Esophagus squamous epithelium (tissue), 5 donors: ENCODE measurements around the gene MYO18A. TPM values are rescaled to one million over a fixed set of nuclear protein-coding genes. Genes with fewer than 3 reads are reported as not detected.
A peak's percentile ranks its signal among the peaks of the same experiment; 100 is the strongest.

Experiments
- DNase-seq: peaks from one replicate; lab custom pipeline; 2025; lab: John Stamatoyannopoulos, UW
- H3K27ac ChIP-seq, 4 donors: fragments of 200-600 bp; sonication (generic); one replicate each; pipeline ENCODE4 v1.5.1; 2016 to 2019; ENCODE audit warnings: mild to moderate bottlenecking in 1 of 4
- H3K27me3 ChIP-seq, 4 donors: fragments of 200-600 bp; sonication (generic); 1 replicate in 3 of 4; 2 replicates in 1 of 4; pipeline versions ENCODE4 v1.5.1 to v1.6.0; 2017 to 2021; ENCODE audit warnings: antibody characterized with exemption in 1 of 4
- H3K36me3 ChIP-seq, 3 donors: fragments of 200-600 bp; sonication (generic); one replicate each; pipeline ENCODE4 v1.5.1; 2016 to 2019
- H3K4me1 ChIP-seq, 3 donors: fragments of 200-600 bp; sonication (generic); one replicate each; pipeline ENCODE4 v1.5.1; 2017 to 2019
- H3K4me3 ChIP-seq, 4 donors: fragments of 200-600 bp; sonication (generic); 1 replicate in 3 of 4; 2 replicates in 1 of 4; pipeline ENCODE4 v1.5.1; 2016 to 2019; ENCODE audit warnings: mild to moderate bottlenecking in 2 of 4, moderate library complexity in 1 of 4
- H3K9me3 ChIP-seq, 3 donors: fragments of 200-600 bp; sonication (generic); one replicate each; pipeline ENCODE4 v1.5.1; 2016 to 2019
- POLR2A ChIP-seq, 4 donors: fragments of 450-650 bp; IDR thresholded peaks; one replicate each; pipeline ENCODE4 v1.6.1; 2017; ENCODE audit warnings: antibody characterized with exemption in 4 of 4, mild to moderate bottlenecking in 4 of 4, moderate library complexity in 3 of 4
- WGBS, 2 donors: methylation state at CpG; one replicate each; pipeline ENCODE4 v1.1.5; 2018; 5-methylcytosine and 5-hydroxymethylcytosine counted together
- intact Hi-C: fragments of 100-400 bp; cut with DNase I; formaldehyde crosslinking; loops from one replicate; pipeline ENCODE4 v1.15.0; 2022
- total RNA-seq, 4 donors: library from RNA; depleted of rRNA; stranded (reverse); fragments of >200 nt; gene quantifications; one replicate each; pipeline ENCODE4 v1.1.0, GENCODE V29; 2016
- TF ChIP-seq, protein P1 (sequence below), 6 experiments: fragments of 450-650 bp in 4 of 6; fragments of 200-600 bp in 2 of 6; sonication (generic) in 2 of 6; IDR thresholded peaks; one replicate each; pipeline ENCODE4 v1.5.1; 2016 to 2019; ENCODE audit warnings: antibody characterized with exemption in 6 of 6, mild to moderate bottlenecking in 4 of 6, moderate library complexity in 4 of 6
- donor health status: DM: yes; HTN: yes; CAD: no.

The MYO18A gene
- total RNA-seq, 4 donors from 2014 or later = 44.0 to 74.9 (median 68.5) TPM

DNA sequence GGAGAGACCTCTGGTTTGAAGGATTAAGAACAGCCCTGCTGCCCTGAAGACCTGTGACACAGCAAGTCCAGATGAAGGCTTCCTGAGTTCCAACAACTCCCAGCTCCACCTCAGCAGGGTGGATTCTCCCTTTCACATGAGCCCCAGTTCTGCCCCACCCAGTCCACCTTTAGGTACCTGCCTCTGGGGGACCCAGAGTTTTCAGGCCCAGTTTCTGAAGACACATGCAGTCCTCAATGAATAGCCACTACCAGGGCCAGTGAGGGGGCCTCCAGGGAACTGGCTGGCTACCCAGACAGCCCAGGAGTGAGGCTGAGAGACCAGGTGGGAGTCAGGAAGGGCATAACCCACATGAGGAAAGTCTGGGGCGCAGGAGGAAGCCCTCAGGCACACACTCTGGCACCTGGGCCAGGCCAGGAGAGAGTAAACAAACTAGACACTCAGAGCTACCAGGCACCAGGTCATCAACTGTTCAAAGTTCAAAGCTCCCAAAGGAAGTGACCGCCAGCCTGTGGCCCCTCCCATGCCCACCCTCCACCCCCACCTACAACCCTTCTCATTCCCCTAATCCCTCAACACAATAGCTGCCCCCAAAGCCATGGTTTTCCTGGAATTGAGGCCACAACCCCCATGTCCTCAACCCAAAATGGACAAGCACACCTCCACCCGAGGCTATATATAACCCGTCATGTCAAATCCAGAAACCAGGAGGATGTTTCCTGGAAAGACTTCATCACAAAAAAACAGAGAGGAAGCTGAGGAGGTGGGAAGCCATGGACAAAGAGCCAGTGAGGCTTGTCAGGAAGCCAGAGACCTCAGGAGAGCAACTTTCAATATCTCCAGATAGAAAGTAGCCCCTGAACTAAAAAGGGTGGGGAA lies 2.1 kb downstream of the MYO18A start:
- 21% methylated on average over 2 of the region's 4 CpGs; no CpG with 5 or more reads in 1 of the 2 donors for WGBS, 2 donors
- intact Hi-C loops = no loop called here
- Histone ChIP-seq H3K27me3 (no peaks in the 10 kb centered on the region), H3K9me3 (no peaks in the 10 kb centered on the region), H3K4me1 (peaks cover 37 to 71% (median 50%) of the 10 kb centered on the region in 3 donors), H3K4me3 (peak overlapping the region; percentile 4 to 83 (median 69)), H3K36me3 (peaks cover 0 to 15% (median 0%) of the 10 kb centered on the region in 3 donors), H3K27ac (peak overlapping the region; percentile 91 to 99 (median 98))
- TF ChIP-seq, protein P1, sequence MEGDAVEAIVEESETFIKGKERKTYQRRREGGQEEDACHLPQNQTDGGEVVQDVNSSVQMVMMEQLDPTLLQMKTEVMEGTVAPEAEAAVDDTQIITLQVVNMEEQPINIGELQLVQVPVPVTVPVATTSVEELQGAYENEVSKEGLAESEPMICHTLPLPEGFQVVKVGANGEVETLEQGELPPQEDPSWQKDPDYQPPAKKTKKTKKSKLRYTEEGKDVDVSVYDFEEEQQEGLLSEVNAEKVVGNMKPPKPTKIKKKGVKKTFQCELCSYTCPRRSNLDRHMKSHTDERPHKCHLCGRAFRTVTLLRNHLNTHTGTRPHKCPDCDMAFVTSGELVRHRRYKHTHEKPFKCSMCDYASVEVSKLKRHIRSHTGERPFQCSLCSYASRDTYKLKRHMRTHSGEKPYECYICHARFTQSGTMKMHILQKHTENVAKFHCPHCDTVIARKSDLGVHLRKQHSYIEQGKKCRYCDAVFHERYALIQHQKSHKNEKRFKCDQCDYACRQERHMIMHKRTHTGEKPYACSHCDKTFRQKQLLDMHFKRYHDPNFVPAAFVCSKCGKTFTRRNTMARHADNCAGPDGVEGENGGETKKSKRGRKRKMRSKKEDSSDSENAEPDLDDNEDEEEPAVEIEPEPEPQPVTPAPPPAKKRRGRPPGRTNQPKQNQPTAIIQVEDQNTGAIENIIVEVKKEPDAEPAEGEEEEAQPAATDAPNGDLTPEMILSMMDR (IDR thresholded peaks at IDR 0.05) = no peak
- no peak for TF ChIP-seq POLR2A (IDR thresholded peaks at IDR 0.05)
- DNase-seq = no peak

DNA sequence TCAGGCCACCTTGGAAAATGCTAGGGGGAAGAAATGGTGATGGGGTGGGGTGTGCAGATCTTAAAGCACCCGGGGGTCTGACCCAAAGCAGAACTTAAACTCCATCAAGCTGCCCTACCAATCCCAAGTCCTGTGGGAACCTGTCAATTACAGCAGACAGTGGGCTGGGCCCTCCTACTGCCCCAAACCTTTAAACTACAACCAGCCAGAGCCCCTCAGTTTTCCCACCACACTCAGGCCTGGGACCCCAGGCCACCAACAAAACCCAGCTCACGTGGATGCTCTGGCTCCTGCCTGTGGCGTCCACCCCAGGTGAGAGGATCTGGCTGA lies 2.7 kb downstream of the MYO18A start:
- Histone ChIP-seq H3K9me3 (no peaks in the 10 kb centered on the region), H3K27ac (peak overlapping the region; percentile 91 to 99 (median 98)), H3K4me3 (peak overlapping the region in 3 of 4 donors; percentile 62 to 83 (median 76)), H3K4me1 (peaks cover 37 to 71% (median 50%) of the 10 kb centered on the region in 3 donors), H3K36me3 (peaks cover 0 to 21% (median 0%) of the 10 kb centered on the region in 3 donors), H3K27me3 (no peaks in the 10 kb centered on the region)
- 20 to 67% methylated on average over 1 of the region's 3 CpGs for WGBS, 2 donors
- TF ChIP-seq, protein P1 (IDR thresholded peaks at IDR 0.05) = no peak
- TF ChIP-seq POLR2A (IDR thresholded peaks at IDR 0.05) = no peak
- intact Hi-C loops = no loop called here
- DNase-seq = no peak

DNA sequence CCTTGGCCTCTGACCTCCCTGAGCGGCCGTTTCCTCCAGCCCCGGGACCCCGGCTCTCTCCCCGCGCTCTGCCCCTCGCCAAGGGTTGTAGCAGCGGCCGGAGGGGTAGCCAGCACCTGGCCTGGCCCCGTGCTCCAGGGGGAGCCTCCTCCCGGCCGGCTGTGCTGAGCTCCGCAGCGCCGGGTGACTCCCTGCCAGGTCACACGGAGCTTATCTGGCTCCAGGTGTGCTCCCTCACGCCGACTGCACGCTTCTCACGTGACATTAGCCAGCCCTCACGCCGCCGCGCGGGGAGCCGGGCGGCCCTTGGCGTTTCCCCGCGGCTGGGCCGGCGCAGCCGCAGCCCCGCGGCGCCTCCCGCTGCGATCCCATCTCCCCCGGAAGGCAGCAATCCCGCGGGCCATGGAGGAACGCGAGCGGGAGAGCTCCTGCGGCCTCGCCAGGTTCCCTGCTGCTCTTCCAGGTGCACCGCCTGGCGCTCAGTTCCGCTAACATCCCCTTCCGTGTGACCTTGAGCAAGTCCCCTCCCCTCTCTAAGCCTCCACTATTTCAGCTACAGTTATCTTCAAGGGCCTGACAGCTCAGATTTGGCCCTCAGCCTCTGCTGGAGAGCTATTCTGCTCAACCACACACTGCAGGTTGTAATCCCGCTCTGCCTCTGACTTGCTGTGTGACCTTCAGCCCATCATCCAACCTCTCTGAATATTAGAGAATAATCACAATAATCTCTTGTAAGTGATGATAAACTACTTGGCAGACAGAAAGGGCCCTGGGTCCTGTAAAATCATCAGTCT lies 3.4 kb downstream of the MYO18A start:
- intact Hi-C loops = no loop called here
- DNase-seq = no peak
- TF ChIP-seq POLR2A (IDR thresholded peaks at IDR 0.05) = peak in 1 of 4 donors; percentile 62
- TF ChIP-seq, protein P1 (IDR thresholded peaks at IDR 0.05) = no peak
- 6 to 8% methylated on average over 6 to 14 of the region's 51 CpGs for WGBS, 2 donors
- Histone ChIP-seq H3K36me3 (peaks cover 0 to 28% (median 0%) of the 10 kb centered on the region in 3 donors), H3K4me1 (peaks cover 37 to 64% (median 49%) of the 10 kb centered on the region in 3 donors), H3K27ac (peak overlapping the region; percentile 91 to 99 (median 98)), H3K27me3 (no peaks in the 10 kb centered on the region), H3K4me3 (peak overlapping the region; percentile 33 to 83 (median 58)), H3K9me3 (no peaks in the 10 kb centered on the region)

DNA sequence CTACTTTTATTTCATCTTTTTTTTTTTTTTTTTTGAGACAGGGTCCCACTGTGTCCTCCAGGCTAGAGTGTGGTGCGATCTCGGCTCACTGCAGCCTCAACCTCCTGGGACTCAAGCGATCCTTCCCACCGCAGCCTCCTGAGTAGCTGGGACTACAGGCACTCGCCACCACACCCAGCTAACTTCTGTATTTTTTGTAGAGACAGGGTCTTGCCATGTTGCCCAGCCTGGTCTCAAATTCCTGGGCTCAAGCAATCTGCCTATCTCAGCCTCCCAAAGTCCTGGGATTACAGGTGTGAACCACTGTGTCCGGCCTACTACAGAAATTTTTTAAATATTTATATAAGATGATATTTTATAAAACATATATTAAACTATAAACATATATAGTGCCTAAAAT lies 4.8 kb downstream of the MYO18A start:
- no peak for DNase-seq
- intact Hi-C loops = no loop called here
- Histone ChIP-seq H3K27me3 (no peaks in the 10 kb centered on the region), H3K36me3 (peaks cover 0 to 29% (median 0%) of the 10 kb centered on the region in 3 donors), H3K4me1 (peaks cover 30 to 50% (median 37%) of the 10 kb centered on the region in 3 donors), H3K9me3 (no peaks in the 10 kb centered on the region), H3K27ac (peak overlapping the region in 1 of 4 donors; percentile 98), H3K4me3 (no peak overlapping the region)
- TF ChIP-seq, protein P1 (IDR thresholded peaks at IDR 0.05) = no peak
- TF ChIP-seq POLR2A (IDR thresholded peaks at IDR 0.05) = no peak
- WGBS, 2 donors = 100% methylated on average over 4 to 6 of the region's 6 CpGs
